ENCODE results near the gene IGSF8. TPM values are rescaled to one million over a fixed set of nuclear protein-coding genes. Genes with fewer than 3 reads are reported as not detected.

Gene IGSF8
- polyA plus RNA-seq, 2 donors: 12.6 to 16.1 TPM

DNA sequence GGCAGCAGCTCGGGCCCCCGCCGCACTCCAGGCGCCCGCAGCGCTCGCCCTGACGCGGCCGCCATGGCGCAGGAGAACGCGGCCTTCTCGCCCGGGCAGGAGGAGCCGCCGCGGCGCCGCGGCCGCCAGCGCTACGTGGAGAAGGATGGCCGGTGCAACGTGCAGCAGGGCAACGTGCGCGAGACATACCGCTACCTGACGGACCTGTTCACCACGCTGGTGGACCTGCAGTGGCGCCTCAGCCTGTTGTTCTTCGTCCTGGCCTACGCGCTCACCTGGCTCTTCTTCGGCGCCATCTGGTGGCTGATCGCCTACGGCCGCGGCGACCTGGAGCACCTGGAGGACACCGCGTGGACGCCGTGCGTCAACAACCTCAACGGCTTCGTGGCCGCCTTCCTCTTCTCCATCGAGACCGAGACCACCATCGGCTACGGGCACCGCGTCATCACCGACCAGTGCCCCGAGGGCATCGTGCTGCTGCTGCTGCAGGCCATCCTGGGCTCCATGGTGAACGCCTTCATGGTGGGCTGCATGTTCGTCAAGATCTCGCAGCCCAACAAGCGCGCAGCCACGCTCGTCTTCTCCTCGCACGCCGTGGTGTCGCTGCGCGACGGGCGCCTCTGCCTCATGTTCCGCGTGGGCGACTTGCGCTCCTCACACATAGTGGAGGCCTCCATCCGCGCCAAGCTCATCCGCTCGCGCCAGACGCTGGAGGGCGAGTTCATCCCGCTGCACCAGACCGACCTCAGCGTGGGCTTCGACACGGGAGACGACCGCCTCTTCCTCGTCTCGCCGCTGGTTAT is 14.2 kb downstream of the IGSF8 start:
- 24 to 28% methylated on average over 91 to 96 of the region's 96 CpGs for WGBS, 2 donors
- H3K4me1 ChIP-seq (ENCODE audit: control insufficient read depth in 2 of 2, insufficient read depth in 2 of 2, low read length in 1 of 2): peaks cover 0 to 6% of the 10 kb centered on the region in 2 donors
- no peak overlapping the region for H3K27ac ChIP-seq (ENCODE audit: low read depth in 2 of 2, low read length in 1 of 2)
- H3K9me3 ChIP-seq (ENCODE audit: control insufficient read depth in 2 of 2, insufficient read depth in 1 of 2, low read depth in 1 of 2, low read length in 1 of 2): no peaks in the 10 kb centered on the region
- H3K36me3 ChIP-seq (ENCODE audit: control insufficient read depth in 2 of 2, insufficient read depth in 2 of 2, low read length in 1 of 2): no peaks in the 10 kb centered on the region
- H3K27me3 ChIP-seq (ENCODE audit: control insufficient read depth in 1 of 2, insufficient read depth in 2 of 2, low read length in 2 of 2): peaks cover 0 to 2% of the 10 kb centered on the region in 2 donors
- H3K4me3 ChIP-seq (ENCODE audit: low read depth in 1 of 2, low read length in 2 of 2): peak overlapping the region; percentile 31 to 36

DNA sequence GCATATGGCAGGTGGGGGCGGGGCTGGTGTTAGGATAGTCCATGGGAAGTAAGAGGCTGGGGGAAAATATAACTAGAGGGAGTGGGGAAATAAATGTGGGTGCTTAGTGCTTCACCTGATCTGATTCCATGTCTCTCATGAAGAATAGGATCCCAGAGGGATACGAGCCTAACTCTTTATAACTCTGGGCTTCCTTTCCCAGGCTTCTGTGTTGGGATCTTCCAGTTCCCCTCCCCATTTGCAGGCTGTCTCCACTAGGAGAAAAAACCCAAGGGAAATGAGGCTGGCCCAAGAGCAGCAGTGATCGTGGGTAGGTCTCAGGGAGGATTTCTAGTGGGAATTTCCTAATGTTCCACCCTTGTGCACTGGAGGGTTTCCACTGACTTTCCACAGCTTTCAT is 15.5 kb downstream of the IGSF8 start:
- Histone ChIP-seq H3K4me1 (ENCODE audit: control insufficient read depth in 2 of 2, insufficient read depth in 2 of 2, low read length in 1 of 2) (peaks cover 0 to 6% of the 10 kb centered on the region in 2 donors), H3K9me3 (ENCODE audit: control insufficient read depth in 2 of 2, insufficient read depth in 1 of 2, low read depth in 1 of 2, low read length in 1 of 2) (no peaks in the 10 kb centered on the region), H3K27me3 (ENCODE audit: control insufficient read depth in 1 of 2, insufficient read depth in 2 of 2, low read length in 2 of 2) (peaks cover 0 to 2% of the 10 kb centered on the region in 2 donors), H3K27ac (ENCODE audit: low read depth in 2 of 2, low read length in 1 of 2) (no peak overlapping the region), H3K4me3 (ENCODE audit: low read depth in 1 of 2, low read length in 2 of 2) (no peak overlapping the region), H3K36me3 (ENCODE audit: control insufficient read depth in 2 of 2, insufficient read depth in 2 of 2, low read length in 1 of 2) (no peaks in the 10 kb centered on the region)
- WGBS, 2 donors: 68 to 78% methylated on average over 3 of the region's 3 CpGs

DNA sequence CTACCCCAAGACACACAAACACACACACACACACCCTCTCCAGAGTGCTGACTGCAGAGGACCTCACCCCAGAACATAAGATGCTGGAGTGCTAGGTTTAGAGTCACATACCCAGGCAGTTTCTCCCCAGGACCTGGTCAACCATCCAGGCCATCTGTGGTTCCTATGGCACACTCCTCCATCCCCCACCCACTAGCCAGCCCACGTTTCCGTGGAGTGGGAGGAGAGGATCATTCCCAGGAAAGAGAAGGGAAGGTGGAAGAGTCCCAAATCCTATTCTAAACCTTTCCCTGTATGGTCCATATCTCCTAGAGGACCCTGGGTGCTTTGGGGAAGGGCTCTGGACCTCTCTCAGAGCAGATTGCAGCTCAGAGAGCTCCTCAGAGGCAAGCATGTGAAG is 15.9 kb downstream of the IGSF8 start:
- Histone ChIP-seq H3K4me1 (ENCODE audit: control insufficient read depth in 2 of 2, insufficient read depth in 2 of 2, low read length in 1 of 2) (peaks cover 0 to 6% of the 10 kb centered on the region in 2 donors), H3K4me3 (ENCODE audit: low read depth in 1 of 2, low read length in 2 of 2) (no peak overlapping the region), H3K27me3 (ENCODE audit: control insufficient read depth in 1 of 2, insufficient read depth in 2 of 2, low read length in 2 of 2) (peaks cover 0 to 2% of the 10 kb centered on the region in 2 donors), H3K27ac (ENCODE audit: low read depth in 2 of 2, low read length in 1 of 2) (no peak overlapping the region), H3K36me3 (ENCODE audit: control insufficient read depth in 2 of 2, insufficient read depth in 2 of 2, low read length in 1 of 2) (no peaks in the 10 kb centered on the region), H3K9me3 (ENCODE audit: control insufficient read depth in 2 of 2, insufficient read depth in 1 of 2, low read depth in 1 of 2, low read length in 1 of 2) (no peaks in the 10 kb centered on the region)
- WGBS, 2 donors: 51 to 81% methylated on average over 2 of the region's 2 CpGs

DNA sequence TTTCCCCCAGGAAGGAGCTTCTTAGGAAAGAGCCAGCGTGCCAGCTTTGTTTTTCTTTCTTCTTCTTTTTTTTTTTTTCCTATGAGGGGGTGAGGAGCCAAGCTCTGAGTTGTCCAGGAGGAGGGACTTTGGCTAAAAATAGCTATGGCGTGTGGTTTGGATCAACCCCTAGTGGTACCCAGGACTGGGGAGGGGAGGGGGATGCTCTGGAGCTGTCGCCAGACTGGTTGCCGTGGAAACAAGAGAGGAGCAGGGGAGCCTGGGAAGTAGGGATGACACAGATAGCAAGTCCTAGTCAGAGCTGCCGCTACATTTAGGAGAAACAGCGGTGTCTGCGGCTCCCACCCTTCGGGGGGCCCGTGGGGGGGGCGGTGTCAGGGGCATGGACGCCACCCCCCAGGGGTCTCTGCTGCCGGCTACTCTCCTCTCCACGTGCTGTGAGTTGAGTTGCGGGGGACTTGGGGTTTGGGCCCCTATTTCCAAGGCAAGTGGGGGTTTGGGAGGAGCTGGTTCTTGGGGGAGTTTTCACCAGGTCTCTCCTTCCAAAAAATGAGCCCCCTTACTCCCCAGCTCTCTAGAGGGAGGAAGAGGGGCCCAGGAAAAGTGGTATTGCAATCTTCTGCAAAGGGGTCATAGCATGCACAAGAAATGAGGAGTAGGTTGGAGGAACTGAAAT is 17.0 kb downstream of the IGSF8 start, which contains the start of gene KCNJ9:
KCNJ9 (plus strand) TSS at position 278 of the 676 bp plus-strand sequence. CDS start 2,493 bp downstream, outside the sequence.
- Histone ChIP-seq H3K4me3 (ENCODE audit: low read depth in 1 of 2, low read length in 2 of 2) (no peak within 1 kb of the TSS), H3K4me1 (ENCODE audit: control insufficient read depth in 2 of 2, insufficient read depth in 2 of 2, low read length in 1 of 2) (peaks cover 0 to 6% of the 10 kb centered on the region in 2 donors), H3K36me3 (ENCODE audit: control insufficient read depth in 2 of 2, insufficient read depth in 2 of 2, low read length in 1 of 2) (no peaks in the 10 kb centered on the region), H3K9me3 (ENCODE audit: control insufficient read depth in 2 of 2, insufficient read depth in 1 of 2, low read depth in 1 of 2, low read length in 1 of 2) (no peaks in the 10 kb centered on the region), H3K27me3 (ENCODE audit: control insufficient read depth in 1 of 2, insufficient read depth in 2 of 2, low read length in 2 of 2) (peaks cover 0 to 2% of the 10 kb centered on the region in 2 donors), H3K27ac (ENCODE audit: low read depth in 2 of 2, low read length in 1 of 2) (no peak within 1 kb of the TSS)
- WGBS, 2 donors: 21 to 22% methylated on average over 14 of the region's 14 CpGs

DNA sequence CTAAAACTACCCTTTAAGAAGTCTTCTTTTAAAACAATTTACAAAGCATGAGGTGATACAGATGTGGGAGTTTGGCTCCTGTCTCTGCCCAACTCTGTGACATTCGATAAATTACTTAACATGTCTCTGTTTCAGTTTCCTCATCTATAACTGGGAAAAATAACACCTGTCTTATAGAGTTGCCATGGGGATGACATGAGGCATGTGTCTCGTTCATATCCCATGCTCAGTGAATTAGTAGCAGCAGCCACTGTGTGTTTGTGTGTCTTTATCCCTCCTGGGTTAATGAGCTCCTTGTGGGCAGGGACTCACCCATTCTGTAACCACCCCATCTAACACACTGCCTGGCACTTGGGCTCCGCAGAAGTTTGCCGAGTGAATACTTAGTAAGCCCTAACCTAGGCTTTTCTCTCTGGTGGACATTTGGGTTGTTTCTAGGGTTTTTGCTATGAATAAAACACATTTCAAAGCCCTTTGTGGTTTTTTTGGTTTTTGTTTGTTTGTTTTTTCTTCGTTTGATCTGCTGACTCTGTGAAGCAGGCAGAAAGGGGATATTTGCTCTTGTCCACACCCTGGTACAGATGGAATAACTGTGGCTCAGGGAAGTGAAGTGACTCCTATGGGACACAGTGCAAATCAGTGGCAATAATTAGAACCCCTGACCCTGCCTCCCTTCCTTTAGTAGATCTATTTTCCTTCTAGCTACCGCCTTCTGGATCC is 17.9 kb downstream of the IGSF8 start:
- Histone ChIP-seq H3K36me3 (ENCODE audit: control insufficient read depth in 2 of 2, insufficient read depth in 2 of 2, low read length in 1 of 2) (no peaks in the 10 kb centered on the region), H3K4me1 (ENCODE audit: control insufficient read depth in 2 of 2, insufficient read depth in 2 of 2, low read length in 1 of 2) (peaks cover 0 to 6% of the 10 kb centered on the region in 2 donors), H3K27ac (ENCODE audit: low read depth in 2 of 2, low read length in 1 of 2) (no peak overlapping the region), H3K9me3 (ENCODE audit: control insufficient read depth in 2 of 2, insufficient read depth in 1 of 2, low read depth in 1 of 2, low read length in 1 of 2) (no peaks in the 10 kb centered on the region), H3K27me3 (ENCODE audit: control insufficient read depth in 1 of 2, insufficient read depth in 2 of 2, low read length in 2 of 2) (peaks cover 0 to 2% of the 10 kb centered on the region in 2 donors), H3K4me3 (ENCODE audit: low read depth in 1 of 2, low read length in 2 of 2) (no peak overlapping the region)
- WGBS, 2 donors: 49 to 50% methylated on average over 6 of the region's 6 CpGs

DNA sequence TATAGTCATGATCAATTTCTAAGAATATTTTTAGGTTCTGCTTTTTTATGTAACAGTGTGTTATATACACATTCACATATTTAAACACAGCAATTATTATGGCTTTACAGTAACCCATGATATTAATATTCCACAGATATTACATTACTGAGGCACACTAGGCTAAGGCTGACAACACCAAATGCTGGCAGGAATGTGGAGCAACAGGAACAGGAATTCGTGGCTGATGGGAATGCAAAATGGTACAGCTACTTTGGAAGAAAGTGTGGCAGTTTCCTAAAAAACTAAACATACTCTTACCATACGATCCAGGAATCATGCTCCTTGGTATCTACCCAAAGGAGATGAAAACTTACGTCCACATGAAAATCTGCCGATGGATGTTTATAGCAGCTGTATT is 19.0 kb downstream of the IGSF8 start:
- 67 to 72% methylated on average over 4 of the region's 4 CpGs for WGBS, 2 donors
- H3K4me1 ChIP-seq (ENCODE audit: control insufficient read depth in 2 of 2, insufficient read depth in 2 of 2, low read length in 1 of 2): peaks cover 0 to 4% of the 10 kb centered on the region in 2 donors
- no peak overlapping the region for H3K4me3 ChIP-seq (ENCODE audit: low read depth in 1 of 2, low read length in 2 of 2)
- no peaks in the 10 kb centered on the region for H3K36me3 ChIP-seq (ENCODE audit: control insufficient read depth in 2 of 2, insufficient read depth in 2 of 2, low read length in 1 of 2)
- no peaks in the 10 kb centered on the region for H3K9me3 ChIP-seq (ENCODE audit: control insufficient read depth in 2 of 2, insufficient read depth in 1 of 2, low read depth in 1 of 2, low read length in 1 of 2)
- H3K27ac ChIP-seq (ENCODE audit: low read depth in 2 of 2, low read length in 1 of 2): no peak overlapping the region
- peaks cover 0 to 2% of the 10 kb centered on the region in 2 donors for H3K27me3 ChIP-seq (ENCODE audit: control insufficient read depth in 1 of 2, insufficient read depth in 2 of 2, low read length in 2 of 2)

DNA sequence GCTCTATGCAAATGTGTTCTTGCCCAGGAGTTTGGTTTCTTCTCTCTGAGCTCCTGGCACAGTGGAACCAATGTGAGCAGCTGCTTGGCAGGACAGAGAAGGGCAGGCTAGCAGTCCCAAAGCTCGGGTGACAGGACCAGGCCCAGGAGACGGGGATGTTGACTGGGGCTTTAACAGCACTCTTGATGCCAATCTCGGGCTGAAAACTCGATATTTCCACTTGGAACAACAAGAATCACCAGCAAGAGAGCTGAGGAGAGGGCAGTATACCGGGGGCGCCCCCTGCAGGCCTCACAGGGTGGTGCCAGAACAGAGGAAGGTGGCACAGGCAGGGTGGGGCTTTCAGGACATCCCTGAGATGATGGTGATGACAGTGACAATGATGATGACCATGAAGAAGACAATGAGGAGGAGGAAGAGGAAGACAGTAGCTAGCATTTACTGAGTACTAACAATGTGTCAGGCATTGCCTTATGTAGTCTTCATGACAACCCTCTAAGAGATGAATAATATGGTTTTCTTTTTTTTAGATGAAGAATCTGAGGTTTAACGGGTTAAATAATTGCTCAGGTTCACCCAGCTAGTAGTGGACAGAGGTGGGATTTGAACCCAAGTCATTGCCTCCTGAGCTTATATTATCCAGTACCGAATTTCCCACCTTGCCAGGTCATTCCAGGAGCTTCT is 19.8 kb downstream of the IGSF8 start:
- Histone ChIP-seq H3K27me3 (ENCODE audit: control insufficient read depth in 1 of 2, insufficient read depth in 2 of 2, low read length in 2 of 2) (peaks cover 0 to 2% of the 10 kb centered on the region in 2 donors), H3K4me1 (ENCODE audit: control insufficient read depth in 2 of 2, insufficient read depth in 2 of 2, low read length in 1 of 2) (no peaks in the 10 kb centered on the region), H3K27ac (ENCODE audit: low read depth in 2 of 2, low read length in 1 of 2) (no peak overlapping the region), H3K4me3 (ENCODE audit: low read depth in 1 of 2, low read length in 2 of 2) (no peak overlapping the region), H3K36me3 (ENCODE audit: control insufficient read depth in 2 of 2, insufficient read depth in 2 of 2, low read length in 1 of 2) (no peaks in the 10 kb centered on the region), H3K9me3 (ENCODE audit: control insufficient read depth in 2 of 2, insufficient read depth in 1 of 2, low read depth in 1 of 2, low read length in 1 of 2) (no peaks in the 10 kb centered on the region)
- WGBS, 2 donors: 19 to 24% methylated on average over 8 of the region's 8 CpGs

DNA sequence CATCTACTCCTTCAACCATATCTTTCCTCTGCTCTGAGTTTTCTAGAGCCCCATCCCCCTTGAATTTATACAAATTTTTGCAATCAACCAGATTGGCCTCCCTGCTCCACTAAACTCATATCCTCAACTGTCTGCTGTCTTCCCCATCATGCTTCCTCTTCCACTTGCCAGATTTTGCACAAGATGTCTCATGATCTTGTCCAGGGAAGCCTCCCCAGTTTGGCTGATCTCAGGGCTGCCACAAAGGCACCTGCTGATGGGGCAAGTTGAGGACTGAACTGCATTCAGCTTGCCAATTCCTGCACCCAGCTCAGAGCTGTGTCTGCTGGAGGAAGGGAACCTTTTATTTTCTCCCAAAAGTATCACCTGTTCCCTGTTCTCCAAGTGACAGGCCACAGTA is 20.9 kb downstream of the IGSF8 start:
- Histone ChIP-seq H3K27ac (ENCODE audit: low read depth in 2 of 2, low read length in 1 of 2) (no peak overlapping the region), H3K4me1 (ENCODE audit: control insufficient read depth in 2 of 2, insufficient read depth in 2 of 2, low read length in 1 of 2) (no peaks in the 10 kb centered on the region), H3K9me3 (ENCODE audit: control insufficient read depth in 2 of 2, insufficient read depth in 1 of 2, low read depth in 1 of 2, low read length in 1 of 2) (no peaks in the 10 kb centered on the region), H3K36me3 (ENCODE audit: control insufficient read depth in 2 of 2, insufficient read depth in 2 of 2, low read length in 1 of 2) (no peaks in the 10 kb centered on the region), H3K4me3 (ENCODE audit: low read depth in 1 of 2, low read length in 2 of 2) (no peak overlapping the region), H3K27me3 (ENCODE audit: control insufficient read depth in 1 of 2, insufficient read depth in 2 of 2, low read length in 2 of 2) (no peaks in the 10 kb centered on the region)

DNA sequence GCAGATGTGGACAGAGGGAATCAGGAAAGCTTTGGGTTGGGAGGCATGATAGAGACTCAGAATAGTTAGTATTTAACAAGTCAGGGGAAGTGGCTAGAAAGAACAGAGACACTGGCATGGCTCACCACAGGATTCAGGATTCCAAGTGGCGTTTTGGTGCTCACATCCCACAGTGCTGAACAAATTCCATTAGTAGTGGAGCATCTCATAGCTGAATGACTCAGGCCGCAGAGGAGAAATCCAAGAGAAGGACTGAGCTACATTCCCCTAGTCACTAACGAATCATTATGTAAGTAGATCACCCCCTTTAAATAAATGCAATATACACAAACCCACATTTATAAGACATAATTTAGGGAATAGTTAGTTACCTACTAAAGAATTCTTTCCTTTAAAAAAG is 22.1 kb downstream of the IGSF8 start:
- H3K4me3 ChIP-seq (ENCODE audit: low read depth in 1 of 2, low read length in 2 of 2): no peak overlapping the region
- no peaks in the 10 kb centered on the region for H3K27me3 ChIP-seq (ENCODE audit: control insufficient read depth in 1 of 2, insufficient read depth in 2 of 2, low read length in 2 of 2)
- H3K36me3 ChIP-seq (ENCODE audit: control insufficient read depth in 2 of 2, insufficient read depth in 2 of 2, low read length in 1 of 2): no peaks in the 10 kb centered on the region
- no peaks in the 10 kb centered on the region for H3K9me3 ChIP-seq (ENCODE audit: control insufficient read depth in 2 of 2, insufficient read depth in 1 of 2, low read depth in 1 of 2, low read length in 1 of 2)
- no peak overlapping the region for H3K27ac ChIP-seq (ENCODE audit: low read depth in 2 of 2, low read length in 1 of 2)
- H3K4me1 ChIP-seq (ENCODE audit: control insufficient read depth in 2 of 2, insufficient read depth in 2 of 2, low read length in 1 of 2): no peaks in the 10 kb centered on the region
- WGBS, 2 donors: 81 to 85% methylated on average over 3 of the region's 3 CpGs
